GM12878 (cell line): ENCODE measurements around the gene SHISA4. TPM values are rescaled to one million over a fixed set of nuclear protein-coding genes. Genes with fewer than 3 reads are reported as not detected.

ENCODE experiments used
- BACH1 ChIP-seq: fragments of 450-650 bp; IDR thresholded peaks from 2 replicates; pipeline ENCODE4 v1.6.1; 2017; ENCODE audit warnings: mild to moderate bottlenecking, borderline replicate concordance
- CUX1 ChIP-seq: IDR thresholded peaks from 2 replicates; pipeline ENCODE4 v1.6.1; 2012; ENCODE audit warnings: improper control_type of control experiment, low read depth, low read length; ENCODE audit not compliant: insufficient replicate concordance
- GABPA ChIP-seq: IDR thresholded peaks from 2 replicates; pipeline ENCODE4 v1.6.1; 2014; ENCODE audit warnings: antibody characterized with exemption, low read depth, mild to moderate bottlenecking, inconsistent platforms
- HDAC6 ChIP-seq: fragments of 200-600 bp; sonication (generic); IDR thresholded peaks from one replicate; pipeline ENCODE4 v1.8.0; 2017; ENCODE audit warnings: antibody characterized with exemption; ENCODE audit not compliant: unreplicated experiment
- JUNB ChIP-seq: IDR thresholded peaks from 2 replicates; pipeline ENCODE4 v1.6.1; 2016; ENCODE audit warnings: antibody characterized with exemption, mild to moderate bottlenecking
- KLF5 ChIP-seq: fragments of 450-650 bp; IDR thresholded peaks from 2 replicates; pipeline ENCODE4 v1.6.1; 2014; ENCODE audit warnings: mild to moderate bottlenecking; ENCODE audit not compliant: partially characterized antibody
- MEF2B ChIP-seq: fragments of 450-650 bp; IDR thresholded peaks from 2 replicates; pipeline ENCODE4 v1.6.1; 2018; ENCODE audit warnings: mild to moderate bottlenecking, moderate library complexity; ENCODE audit not compliant: partially characterized antibody, poor library complexity, severe bottlenecking
- MLLT1 ChIP-seq: fragments of 450-650 bp; IDR thresholded peaks from 2 replicates; pipeline ENCODE4 v1.6.1; 2016; ENCODE audit warnings: mild to moderate bottlenecking
- MXI1 ChIP-seq: fragments of 150-350 bp; IDR thresholded peaks from 2 replicates; pipeline ENCODE4 v1.6.1; 2011; ENCODE audit warnings: low read depth, mild to moderate bottlenecking, inconsistent platforms, low read length, improper control_type of control experiment
- NR2C1 ChIP-seq: fragments of 450-650 bp; IDR thresholded peaks from 2 replicates; pipeline ENCODE4 v1.6.1; 2017; ENCODE audit warnings: antibody characterized with exemption, mild to moderate bottlenecking, moderate library complexity
- PAX8 ChIP-seq: fragments of 450-650 bp; IDR thresholded peaks from 2 replicates; pipeline ENCODE4 v1.6.1; 2017; ENCODE audit warnings: mild to moderate bottlenecking, moderate library complexity
- PBX3 ChIP-seq: IDR thresholded peaks from 2 replicates; pipeline ENCODE4 v1.6.1; 2011; ENCODE audit warnings: mild to moderate bottlenecking, low read depth, low read length, moderate library complexity; ENCODE audit not compliant: insufficient replicate concordance
- POLR2AphosphoS2 ChIP-seq: IDR thresholded peaks from 2 replicates; pipeline ENCODE4 v1.6.1; 2011; ENCODE audit warnings: low read depth, mild to moderate bottlenecking, low read length, improper control_type of control experiment, moderate library complexity
- POLR2AphosphoS5 ChIP-seq: IDR thresholded peaks from 2 replicates; pipeline ENCODE4 v1.6.1; 2011; ENCODE audit warnings: mild to moderate bottlenecking, low read length, inconsistent platforms
- SPI1 ChIP-seq: IDR thresholded peaks from 2 replicates; pipeline ENCODE4 v1.6.1; 2011; ENCODE audit warnings: low read depth, mild to moderate bottlenecking, low read length, moderate library complexity, borderline replicate concordance; ENCODE audit not compliant: insufficient read depth
- ZNF24 ChIP-seq: fragments of 450-650 bp; IDR thresholded peaks from 2 replicates; pipeline ENCODE4 v1.6.1; 2017; ENCODE audit warnings: antibody characterized with exemption, mild to moderate bottlenecking
- ZNF384 ChIP-seq: IDR thresholded peaks from 2 replicates; pipeline ENCODE4 v1.6.1; 2012; ENCODE audit warnings: low read depth, mild to moderate bottlenecking, low read length, improper control_type of control experiment, borderline replicate concordance
- polyA plus RNA-seq, 11 experiments: library from polyadenylated mRNA; depleted of rRNA in 4 of 11; unstranded in 6 of 11; stranded (reverse) in 5 of 11; fragments of >200 nt; fragmentation: Nextera tagmentation in 4 of 11; fragmentation: Illumina TruSeq in 1 of 11; extraction: Ambion mirVana in 4 of 11; extraction: Trizol in 1 of 11; gene quantifications; 1 replicate in 1 of 11; 2 replicates in 10 of 11; pipeline versions ENCODE4 v1.2.1 to v1.2.3, GENCODE V29; 2011 to 2016; ENCODE audit warnings: inconsistent platforms in 2 of 11, missing spikeins in 2 of 11, low read depth in 1 of 11
- total RNA-seq, 4 experiments: library from RNA; depleted of rRNA in 3 of 4; stranded (reverse); fragments of >200 nt in 3 of 4; fragmentation: Illumina TruSeq in 1 of 4; extraction: Trizol in 1 of 4; gene quantifications; 2 replicates each; pipeline versions ENCODE4 v1.2.1 to v1.2.3, GENCODE V29; 2013 to 2021
- TF ChIP-seq, protein P1 (sequence below): fragments of 450-650 bp; conservative IDR thresholded peaks from 2 replicates; pipeline ENCODE4 v1.6.1; 2017; ENCODE audit warnings: mild to moderate bottlenecking, moderate library complexity
- TF ChIP-seq, protein P2 (sequence below): IDR thresholded peaks from 2 replicates; pipeline ENCODE4 v1.6.1; 2012; ENCODE audit warnings: low read depth, low read length, improper control_type of control experiment

Gene SHISA4
- total and polyA plus RNA-seq, 10 of the 15 experiments (the other 5 are each of a cell fraction or from before 2014, with no cell fraction given) = 0.07 TPM; not detected in 8

GRCh38 chr1:201895913-201896807, 7.5 kb downstream of the SHISA4 start (continued):
- no peak for TF ChIP-seq CUX1
- TF ChIP-seq SPI1 = no peak
- TF ChIP-seq BACH1 = no peak
- TF ChIP-seq POLR2AphosphoS2 = no peak
- TF ChIP-seq PBX3 = no peak
- no peak for TF ChIP-seq PAX8
- TF ChIP-seq ZNF24 = no peak
- TF ChIP-seq HDAC6 = no peak
- TF ChIP-seq, protein P1, sequence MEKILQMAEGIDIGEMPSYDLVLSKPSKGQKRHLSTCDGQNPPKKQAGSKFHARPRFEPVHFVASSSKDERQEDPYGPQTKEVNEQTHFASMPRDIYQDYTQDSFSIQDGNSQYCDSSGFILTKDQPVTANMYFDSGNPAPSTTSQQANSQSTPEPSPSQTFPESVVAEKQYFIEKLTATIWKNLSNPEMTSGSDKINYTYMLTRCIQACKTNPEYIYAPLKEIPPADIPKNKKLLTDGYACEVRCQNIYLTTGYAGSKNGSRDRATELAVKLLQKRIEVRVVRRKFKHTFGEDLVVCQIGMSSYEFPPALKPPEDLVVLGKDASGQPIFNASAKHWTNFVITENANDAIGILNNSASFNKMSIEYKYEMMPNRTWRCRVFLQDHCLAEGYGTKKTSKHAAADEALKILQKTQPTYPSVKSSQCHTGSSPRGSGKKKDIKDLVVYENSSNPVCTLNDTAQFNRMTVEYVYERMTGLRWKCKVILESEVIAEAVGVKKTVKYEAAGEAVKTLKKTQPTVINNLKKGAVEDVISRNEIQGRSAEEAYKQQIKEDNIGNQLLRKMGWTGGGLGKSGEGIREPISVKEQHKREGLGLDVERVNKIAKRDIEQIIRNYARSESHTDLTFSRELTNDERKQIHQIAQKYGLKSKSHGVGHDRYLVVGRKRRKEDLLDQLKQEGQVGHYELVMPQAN = no peak
- TF ChIP-seq, protein P2, sequence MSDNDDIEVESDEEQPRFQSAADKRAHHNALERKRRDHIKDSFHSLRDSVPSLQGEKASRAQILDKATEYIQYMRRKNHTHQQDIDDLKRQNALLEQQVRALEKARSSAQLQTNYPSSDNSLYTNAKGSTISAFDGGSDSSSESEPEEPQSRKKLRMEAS = no peak
- no peak for TF ChIP-seq MXI1
- no peak for TF ChIP-seq MEF2B
- no peak for TF ChIP-seq MLLT1
- peak; percentile 56; the same call in 1 of the 2 replicates for TF ChIP-seq JUNB
- TF ChIP-seq POLR2AphosphoS5 = no peak
- no peak for TF ChIP-seq GABPA
- no peak for TF ChIP-seq NR2C1
- TF ChIP-seq KLF5 = no peak
- TF ChIP-seq ZNF384 = no peak
